GDM1 (cell line): ENCODE measurements around the gene CEP350.

Experiments
- DNase-seq: peaks from one replicate; lab custom pipeline; 2025; lab: John Stamatoyannopoulos, UW

CEP350 gene

GRCh38 chr1:180157108-180157507 lies 202.5 kb downstream of the CEP350 start:
- no peak for DNase-seq

- DNase-seq: no peak
These were observed 203.0 kb downstream of the CEP350 start for GRCh38 chr1:180157576-180158057.

- no peak for DNase-seq
These were observed 203.8 kb downstream of the CEP350 start for GRCh38 chr1:180158149-180159147.

GRCh38 chr1:180160357-180160756 lies 205.7 kb downstream of the CEP350 start:
- DNase-seq: no peak

- no peak for DNase-seq
These were observed 208.4 kb downstream of the CEP350 start for GRCh38 chr1:180163041-180163440.
